ENCODE data around the gene UBTD2.
"Not testable (repeated sequence)": the region's sequence is repeated elsewhere in the genome, so short reads cannot be mapped to it uniquely, and the experiment has no call there.

UBTD2 gene

GRCh38 chr5:172252501-172252900 lies 31.1 kb downstream of the UBTD2 start:
- DNase-seq, result no peak

GRCh38 chr5:172251419-172251818 lies 32.1 kb downstream of the UBTD2 start:
- DNase-seq, result no peak

- DNase-seq, result no peak
These were observed 34.9 kb downstream of the UBTD2 start for GRCh38 chr5:172248637-172249036.

- no peak for DNase-seq
These were observed 37.9 kb downstream of the UBTD2 start for GRCh38 chr5:172245703-172246125.

GRCh38 chr5:172245046-172245445 lies 38.5 kb downstream of the UBTD2 start:
- DNase-seq, result no peak

GRCh38 chr5:172243302-172243701 lies 40.3 kb downstream of the UBTD2 start:
- no peak for DNase-seq

- no peak for DNase-seq
These were observed 45.2 kb downstream of the UBTD2 start for GRCh38 chr5:172238334-172238733.

GRCh38 chr5:172235827-172236736 lies 47.5 kb downstream of the UBTD2 start:
- DNase-seq, result peak in 1 of 56 donors; percentile 22

- DNase-seq, result no peak
These were observed 48.3 kb downstream of the UBTD2 start for GRCh38 chr5:172235132-172235780.

GRCh38 chr5:172234031-172234430 lies 49.5 kb downstream of the UBTD2 start:
- DNase-seq, result no peak

GRCh38 chr5:172229904-172230303 lies 53.7 kb downstream of the UBTD2 start:
- DNase-seq, result no peak

- no peak for DNase-seq
These were observed 58.6 kb downstream of the UBTD2 start for GRCh38 chr5:172224996-172225395.

GRCh38 chr5:172223901-172224873 lies 59.4 kb downstream of the UBTD2 start:
- no peak for DNase-seq

- no peak for DNase-seq
These were observed 64.3 kb downstream of the UBTD2 start for GRCh38 chr5:172219296-172219695.

- DNase-seq, result no peak
These were observed 67.2 kb downstream of the UBTD2 start for GRCh38 chr5:172216345-172216744.

GRCh38 chr5:172213126-172213525 lies 70.4 kb downstream of the UBTD2 start:
- DNase-seq, result no peak

- no peak for DNase-seq
These were observed 71.9 kb downstream of the UBTD2 start for GRCh38 chr5:172211676-172212075.

- no peak for DNase-seq
These were observed 73.8 kb downstream of the UBTD2 start for GRCh38 chr5:172209714-172210113.

GRCh38 chr5:172207511-172207910 lies 76.1 kb downstream of the UBTD2 start:
- no peak for DNase-seq

- DNase-seq, result not testable (repeated sequence)
These were observed 77.6 kb downstream of the UBTD2 start for GRCh38 chr5:172205984-172206383.

GRCh38 chr5:172200476-172200875 lies 83.1 kb downstream of the UBTD2 start:
- no peak for DNase-seq

- DNase-seq, result no peak
These were observed 84.1 kb downstream of the UBTD2 start for GRCh38 chr5:172199446-172199845.
